ENCODE measurements around the gene SLC7A10. TPM values are rescaled to one million over a fixed set of nuclear protein-coding genes. Genes with fewer than 3 reads are reported as not detected.

The SLC7A10 gene
- total RNA-seq, 2 experiments from 2014 or later, result not detected

- H3K9me3 ChIP-seq (ENCODE audit: control insufficient read depth in 1 of 2, insufficient read depth in 1 of 2, low read length in 2 of 2), result no peaks in the 10 kb centered on the region
- intact Hi-C loops (cut with DNase I, micrococcal nuclease), result no loop called here
- ATAC-seq (ENCODE audit: poor library complexity), result no peak
- no peak overlapping the region for H3K4me3 ChIP-seq (ENCODE audit: low read length)
- POLR2A ChIA-PET, result no interaction called here
- H3K4me3 Mint-ChIP-seq, result no peak overlapping the region
- peaks cover 6% of the 10 kb centered on the region for H3K4me1 ChIP-seq (ENCODE audit: insufficient read depth, low read length)
- H3K27ac ChIP-seq (ENCODE audit: low read depth in 1 of 2, low read length in 2 of 2), result no peak overlapping the region
- no peaks in the 10 kb centered on the region for H3K9me3 Mint-ChIP-seq
- no peaks in the 10 kb centered on the region for H3K36me3 ChIP-seq (ENCODE audit: insufficient read depth, low read length)
- H3K27ac Mint-ChIP-seq, result no peak overlapping the region
- peaks cover 17% of the 10 kb centered on the region for H3K27me3 Mint-ChIP-seq
- H3K27me3 ChIP-seq (ENCODE audit: control insufficient read depth in 1 of 2, insufficient read depth in 2 of 2, low read length in 2 of 2), result peaks cover 10 to 14% of the 10 kb centered on the region in 2 experiments
- DNase-seq, result no peak
- CTCF ChIA-PET, result no interaction called here
- TF ChIP-seq, protein P1, sequence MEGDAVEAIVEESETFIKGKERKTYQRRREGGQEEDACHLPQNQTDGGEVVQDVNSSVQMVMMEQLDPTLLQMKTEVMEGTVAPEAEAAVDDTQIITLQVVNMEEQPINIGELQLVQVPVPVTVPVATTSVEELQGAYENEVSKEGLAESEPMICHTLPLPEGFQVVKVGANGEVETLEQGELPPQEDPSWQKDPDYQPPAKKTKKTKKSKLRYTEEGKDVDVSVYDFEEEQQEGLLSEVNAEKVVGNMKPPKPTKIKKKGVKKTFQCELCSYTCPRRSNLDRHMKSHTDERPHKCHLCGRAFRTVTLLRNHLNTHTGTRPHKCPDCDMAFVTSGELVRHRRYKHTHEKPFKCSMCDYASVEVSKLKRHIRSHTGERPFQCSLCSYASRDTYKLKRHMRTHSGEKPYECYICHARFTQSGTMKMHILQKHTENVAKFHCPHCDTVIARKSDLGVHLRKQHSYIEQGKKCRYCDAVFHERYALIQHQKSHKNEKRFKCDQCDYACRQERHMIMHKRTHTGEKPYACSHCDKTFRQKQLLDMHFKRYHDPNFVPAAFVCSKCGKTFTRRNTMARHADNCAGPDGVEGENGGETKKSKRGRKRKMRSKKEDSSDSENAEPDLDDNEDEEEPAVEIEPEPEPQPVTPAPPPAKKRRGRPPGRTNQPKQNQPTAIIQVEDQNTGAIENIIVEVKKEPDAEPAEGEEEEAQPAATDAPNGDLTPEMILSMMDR (IDR thresholded peaks at IDR 0.05), result no peak
- H3K4me1 Mint-ChIP-seq (ENCODE audit: low read depth), result no peaks in the 10 kb centered on the region
- no peaks in the 10 kb centered on the region for H3K36me3 Mint-ChIP-seq (ENCODE audit: low read depth)
Measured at GRCh38 chr19:33199441-33200265, 26.0 kb downstream of the SLC7A10 start.

- ChIA-PET POLR2A (no interaction called here), CTCF (no interaction called here)
- Histone ChIP-seq H3K4me3 (ENCODE audit: low read length) (no peak overlapping the region), H3K4me1 (ENCODE audit: insufficient read depth, low read length) (peaks cover 6% of the 10 kb centered on the region), H3K9me3 (ENCODE audit: control insufficient read depth in 1 of 2, insufficient read depth in 1 of 2, low read length in 2 of 2) (no peaks in the 10 kb centered on the region), H3K36me3 (ENCODE audit: insufficient read depth, low read length) (no peaks in the 10 kb centered on the region), H3K27me3 (ENCODE audit: control insufficient read depth in 1 of 2, insufficient read depth in 2 of 2, low read length in 2 of 2) (peaks cover 14 to 21% of the 10 kb centered on the region in 2 experiments), H3K27ac (ENCODE audit: low read depth in 1 of 2, low read length in 2 of 2) (no peak overlapping the region)
- H3K27ac Mint-ChIP-seq, result no peak overlapping the region
- intact Hi-C loops (cut with DNase I, micrococcal nuclease), result no loop called here
- no peaks in the 10 kb centered on the region for H3K9me3 Mint-ChIP-seq
- ATAC-seq (ENCODE audit: poor library complexity), result no peak
- no peaks in the 10 kb centered on the region for H3K36me3 Mint-ChIP-seq (ENCODE audit: low read depth)
- peaks cover 24% of the 10 kb centered on the region for H3K27me3 Mint-ChIP-seq
- no peak overlapping the region for H3K4me3 Mint-ChIP-seq
- TF ChIP-seq, protein P1 (IDR thresholded peaks at IDR 0.05), result no peak
- no peaks in the 10 kb centered on the region for H3K4me1 Mint-ChIP-seq (ENCODE audit: low read depth)
- no peak for DNase-seq
Measured at GRCh38 chr19:33198169-33198568, 27.5 kb downstream of the SLC7A10 start.

DNA sequence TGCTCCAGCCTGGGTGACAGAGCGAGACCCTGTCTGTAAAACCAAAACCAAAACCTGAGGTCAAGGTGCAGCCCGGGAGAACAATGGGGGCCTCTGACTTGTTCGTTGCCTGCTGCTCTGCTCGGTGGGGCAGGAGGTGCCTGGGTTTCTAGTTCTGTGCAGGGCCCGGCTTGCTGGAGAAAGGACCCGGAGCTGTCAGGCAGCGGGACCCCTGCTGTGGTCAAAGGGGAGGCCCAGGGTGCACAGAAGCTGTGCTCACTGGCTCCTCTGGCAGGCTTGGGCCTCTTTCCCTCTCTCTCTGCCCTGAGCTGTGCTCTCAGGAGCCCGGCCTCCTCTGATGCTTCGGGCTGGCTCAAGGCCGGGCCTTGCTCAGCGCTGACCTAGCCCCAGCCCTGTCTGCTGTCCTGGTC is 28.1 kb downstream of the SLC7A10 start:
- no peaks in the 10 kb centered on the region for H3K9me3 Mint-ChIP-seq
- CTCF ChIA-PET, result no interaction called here
- Histone ChIP-seq H3K4me3 (ENCODE audit: low read length) (no peak overlapping the region), H3K4me1 (ENCODE audit: insufficient read depth, low read length) (peaks cover 6% of the 10 kb centered on the region), H3K9me3 (ENCODE audit: control insufficient read depth in 1 of 2, insufficient read depth in 1 of 2, low read length in 2 of 2) (no peaks in the 10 kb centered on the region), H3K27me3 (ENCODE audit: control insufficient read depth in 1 of 2, insufficient read depth in 2 of 2, low read length in 2 of 2) (peaks cover 16 to 27% of the 10 kb centered on the region in 2 experiments), H3K36me3 (ENCODE audit: insufficient read depth, low read length) (no peaks in the 10 kb centered on the region), H3K27ac (ENCODE audit: low read depth in 1 of 2, low read length in 2 of 2) (no peak overlapping the region)
- intact Hi-C loops (cut with DNase I, micrococcal nuclease), result no loop called here
- no peak overlapping the region for H3K4me3 Mint-ChIP-seq
- ATAC-seq (ENCODE audit: poor library complexity) (no peak), DNase-seq (no peak)
- POLR2A ChIA-PET, result interaction anchor here (1.2 kb wide), 1 partner anchor 37 kb away, joined by 3 read pairs; no protein-coding TSS in a partner anchor
- no peaks in the 10 kb centered on the region for H3K36me3 Mint-ChIP-seq (ENCODE audit: low read depth)
- no peak overlapping the region for H3K27ac Mint-ChIP-seq
- H3K27me3 Mint-ChIP-seq, result peaks cover 29% of the 10 kb centered on the region
- TF ChIP-seq, protein P1 (IDR thresholded peaks at IDR 0.05), result no peak
- H3K4me1 Mint-ChIP-seq (ENCODE audit: low read depth), result no peaks in the 10 kb centered on the region

Measured in CD4-positive, alpha-beta T cell (primary cell).